Kidney (tissue), 14 donors: ENCODE measurements around the gene NFILZ. TPM values are rescaled to one million over a fixed set of nuclear protein-coding genes. Genes with fewer than 3 reads are reported as not detected.

ENCODE experiments used
- DNase-seq, 5 donors: peaks; one replicate each; pipeline ENCODE4 v3.0.0-alpha.2; 2013 to 2020
- FAIRE-seq: peaks from 2 replicates; lab custom pipeline; 2012; peaks lifted over from hg19 to GRCh38; lab: Jason Lieb, UNC
- H3K27ac ChIP-seq, 2 donors: one replicate each; pipeline ENCODE4 v1.7.0; 2013; ENCODE audit warnings: low read depth in 2 of 2, low read length in 2 of 2, inconsistent platforms in 1 of 2
- H3K27me3 ChIP-seq: one replicate; pipeline ENCODE4 v1.7.1; 2013; ENCODE audit warnings: low read length, inconsistent platforms; ENCODE audit not compliant: control insufficient read depth, insufficient read depth
- H3K36me3 ChIP-seq, 3 donors: one replicate each; pipeline versions ENCODE4 v1.7.0 to v1.7.1; 2013; ENCODE audit warnings: low read length in 3 of 3, control low read depth in 1 of 3, inconsistent platforms in 1 of 3; ENCODE audit not compliant: insufficient read depth in 3 of 3, control insufficient read depth in 2 of 3
- H3K4me1 ChIP-seq, 3 donors: one replicate each; pipeline versions ENCODE4 v1.7.0 to v1.7.1; 2013; ENCODE audit warnings: low read length in 3 of 3, inconsistent platforms in 1 of 3, low read depth in 1 of 3; ENCODE audit not compliant: control insufficient read depth in 2 of 3, insufficient read depth in 2 of 3
- H3K4me3 ChIP-seq, 3 donors: one replicate each; pipeline versions ENCODE4 v1.7.0 to v1.8.1; 2013; ENCODE audit warnings: low read length in 3 of 3, control low read depth in 1 of 3, inconsistent platforms in 1 of 3
- H3K9ac ChIP-seq, 3 donors: one replicate each; pipeline versions ENCODE4 v1.7.0 to v1.7.1; 2013; ENCODE audit warnings: low read length in 3 of 3, control low read depth in 1 of 3, inconsistent platforms in 1 of 3
- H3K9me3 ChIP-seq, 3 donors: one replicate each; pipeline versions ENCODE4 v1.7.0 to v1.7.1; 2013; ENCODE audit warnings: low read length in 3 of 3, control low read depth in 1 of 3, inconsistent platforms in 1 of 3; ENCODE audit not compliant: control insufficient read depth in 2 of 3, insufficient read depth in 1 of 3
- intact Hi-C: fragments of 100-400 bp; cut with DNase I; formaldehyde crosslinking; loops from one replicate; pipeline ENCODE4 v1.11.1; 2022
- polyA plus RNA-seq: library from polyadenylated mRNA; stranded (reverse); fragments of 350-450 nt; fragmentation: Illumina TruSeq; extraction: RNeasy Lipid Tissue Mini Kit (QIAGEN cat#74804); gene quantifications from one replicate; pipeline ENCODE4 v1.2.3, GENCODE V29; 2014; ENCODE audit warnings: low read depth, low replicate concordance; ENCODE audit not compliant: insufficient read depth
- total RNA-seq: library from RNA; stranded (reverse); fragmentation: NEBNext Ultra II Directional; extraction: Animal tissue kit (Norgen Biotek cat#: 25700); gene quantifications from one replicate; pipeline ENCODE4 v1.2.1, GENCODE V29; 2021
- TF ChIP-seq, protein P1 (sequence below): IDR thresholded peaks from 3 replicates; pipeline ENCODE4 v1.5.1; 2012; ENCODE audit warnings: mild to moderate bottlenecking, moderate library complexity, borderline replicate concordance; ENCODE audit not compliant: insufficient read depth; ENCODE audit errors: extremely low read depth
- donor health status: control.
- donor health status: control.
- donor health status: control.
- donor health status: control.
- donor health status: control.
- donor health status: DM: yes; HTN: yes; CAD: no.
- donor health status: Normal renal cell carcinoma (clear cell type).

NFILZ gene
- total and polyA plus RNA-seq, 2 donors from 2014 or later = not detected

DNA sequence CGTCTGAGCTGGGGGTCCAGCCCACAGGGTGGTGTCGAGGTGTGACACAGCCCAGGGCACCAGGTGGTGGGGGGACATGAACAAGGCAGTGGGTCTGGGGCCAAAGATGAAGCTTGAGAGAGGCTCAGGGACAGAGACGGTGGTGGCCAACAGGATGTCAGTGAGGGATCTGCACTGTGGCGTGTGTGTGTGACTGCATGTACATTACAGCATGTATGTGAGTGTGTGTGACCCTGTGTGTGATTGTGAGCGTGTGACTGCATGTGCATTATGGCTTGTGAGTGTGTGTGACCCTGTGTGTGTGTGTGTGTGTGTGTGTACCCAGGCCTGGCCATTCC lies 21.5 kb upstream of the NFILZ start:
- peaks cover 0 to 11% (median 2%) of the 10 kb centered on the region in 3 donors for H3K4me1 ChIP-seq
- H3K4me3 ChIP-seq = peak overlapping the region; percentile 56 to 88 (median 87)
- H3K36me3 ChIP-seq = peaks cover 0 to 4% (median 0%) of the 10 kb centered on the region in 3 donors
- DNase-seq (peak in 1 of 5 donors; percentile 60), FAIRE-seq (no peak)
- H3K27ac ChIP-seq = peak overlapping the region in 1 of 2 donors; percentile 32
- H3K9ac ChIP-seq = peak overlapping the region in 1 of 3 donors; percentile 82
- TF ChIP-seq, protein P1, sequence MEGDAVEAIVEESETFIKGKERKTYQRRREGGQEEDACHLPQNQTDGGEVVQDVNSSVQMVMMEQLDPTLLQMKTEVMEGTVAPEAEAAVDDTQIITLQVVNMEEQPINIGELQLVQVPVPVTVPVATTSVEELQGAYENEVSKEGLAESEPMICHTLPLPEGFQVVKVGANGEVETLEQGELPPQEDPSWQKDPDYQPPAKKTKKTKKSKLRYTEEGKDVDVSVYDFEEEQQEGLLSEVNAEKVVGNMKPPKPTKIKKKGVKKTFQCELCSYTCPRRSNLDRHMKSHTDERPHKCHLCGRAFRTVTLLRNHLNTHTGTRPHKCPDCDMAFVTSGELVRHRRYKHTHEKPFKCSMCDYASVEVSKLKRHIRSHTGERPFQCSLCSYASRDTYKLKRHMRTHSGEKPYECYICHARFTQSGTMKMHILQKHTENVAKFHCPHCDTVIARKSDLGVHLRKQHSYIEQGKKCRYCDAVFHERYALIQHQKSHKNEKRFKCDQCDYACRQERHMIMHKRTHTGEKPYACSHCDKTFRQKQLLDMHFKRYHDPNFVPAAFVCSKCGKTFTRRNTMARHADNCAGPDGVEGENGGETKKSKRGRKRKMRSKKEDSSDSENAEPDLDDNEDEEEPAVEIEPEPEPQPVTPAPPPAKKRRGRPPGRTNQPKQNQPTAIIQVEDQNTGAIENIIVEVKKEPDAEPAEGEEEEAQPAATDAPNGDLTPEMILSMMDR = no peak
- H3K27me3 ChIP-seq = no peaks in the 10 kb centered on the region
- intact Hi-C loops = no loop called here
- no peaks in the 10 kb centered on the region for H3K9me3 ChIP-seq

DNA sequence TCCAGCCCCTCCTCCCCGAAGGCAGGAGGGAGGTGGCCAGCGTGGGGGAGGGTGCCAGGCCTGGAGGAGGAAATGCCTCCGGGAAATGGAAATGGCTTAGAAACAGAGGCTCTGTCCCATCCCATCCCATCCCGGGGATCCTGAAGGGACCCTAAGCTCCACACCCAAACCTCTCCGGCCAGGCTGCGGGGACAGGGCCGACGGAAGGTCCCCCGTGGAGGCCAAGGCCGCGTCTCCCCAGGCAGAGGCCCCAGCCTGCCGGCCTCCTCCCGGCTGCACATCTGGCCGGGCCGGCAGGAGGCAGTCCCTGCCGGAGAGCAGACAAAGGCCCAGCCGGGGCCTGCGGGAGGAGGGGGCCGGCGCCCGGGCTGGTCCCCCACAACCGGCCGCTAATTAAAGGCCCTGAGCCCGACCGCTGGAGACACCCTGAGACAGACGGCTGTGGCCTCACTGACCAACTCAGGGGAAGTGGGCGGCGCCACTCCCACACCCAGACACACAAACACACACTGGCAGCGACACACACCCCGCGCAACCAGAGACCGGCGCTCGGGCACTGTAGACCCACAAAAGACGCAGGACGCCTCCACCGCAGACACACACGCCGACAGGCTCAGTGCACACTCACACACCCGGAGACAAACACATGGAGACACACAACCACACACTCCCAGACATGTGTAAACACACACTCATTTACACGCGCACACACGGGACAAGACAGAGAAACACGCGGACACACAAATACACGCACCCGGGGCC lies 21.0 kb upstream of the NFILZ start:
- DNase-seq = peak; percentile 74 to 89 (median 83)
- Histone ChIP-seq H3K27ac (peak overlapping the region; percentile 1 to 32), H3K27me3 (no peaks in the 10 kb centered on the region), H3K9me3 (no peaks in the 10 kb centered on the region), H3K4me3 (peak overlapping the region; percentile 75 to 99 (median 87)), H3K9ac (peak overlapping the region; percentile 66 to 99 (median 68)), H3K36me3 (peaks cover 0 to 3% (median 0%) of the 10 kb centered on the region in 3 donors), H3K4me1 (peaks cover 0 to 11% (median 2%) of the 10 kb centered on the region in 3 donors)
- FAIRE-seq = no peak
- TF ChIP-seq, protein P1 = no peak
- intact Hi-C loops = no loop called here

DNA sequence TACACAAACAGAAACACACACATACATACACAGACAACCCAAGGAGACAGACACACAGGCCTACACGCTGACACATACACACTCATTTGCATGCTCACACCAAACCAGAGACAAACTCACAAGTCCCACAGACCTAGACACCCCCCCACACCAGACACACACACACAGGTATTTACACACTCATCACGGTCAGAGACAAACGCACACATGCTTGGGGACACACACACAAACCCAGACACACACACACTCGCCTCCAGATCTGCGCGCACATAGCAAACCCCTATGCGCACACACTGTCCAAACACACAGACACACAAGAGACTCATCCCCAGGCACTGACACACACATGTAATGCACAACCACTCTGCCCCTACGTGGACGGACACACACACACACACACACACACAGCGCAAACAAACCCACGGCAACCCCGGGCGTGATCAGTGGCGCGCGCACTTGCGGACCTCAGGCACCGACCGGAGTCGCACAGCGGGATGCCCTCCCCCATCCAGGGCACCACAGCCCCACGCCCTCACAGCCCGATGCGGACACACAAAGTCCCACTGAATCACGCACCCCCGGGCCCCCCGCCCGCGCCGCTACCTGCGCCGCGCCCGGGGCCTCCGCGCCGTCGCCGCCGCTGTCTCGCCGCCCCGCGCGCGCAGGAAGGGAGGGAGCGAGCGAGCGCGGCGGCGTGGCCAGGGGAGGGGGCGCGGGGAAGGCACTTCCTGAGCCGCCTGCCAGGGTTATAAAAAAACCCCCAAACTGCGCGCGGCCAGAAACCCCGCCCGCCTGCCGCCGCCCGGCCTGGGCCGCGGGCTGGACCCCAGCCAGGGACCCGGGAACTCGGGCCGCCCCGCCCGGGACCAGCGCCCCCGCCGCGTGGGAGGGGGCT lies 20.1 kb upstream of the NFILZ start, which contains the start of gene ADAMTS10:
Gene ADAMTS10, minus strand, starts transcription at position 675 of the 895 bp plus-strand sequence. CDS start 5,005 bp downstream, outside the sequence.
- no peak for FAIRE-seq
- Histone ChIP-seq H3K9me3 (no peaks in the 10 kb centered on the region), H3K4me1 (peaks cover 0 to 11% (median 2%) of the 10 kb centered on the region in 3 donors), H3K27ac (peak within 1 kb of the TSS; percentile 1 to 47), H3K27me3 (no peaks in the 10 kb centered on the region), H3K9ac (peak within 1 kb of the TSS; percentile 66 to 99 (median 68)), H3K36me3 (no peaks in the 10 kb centered on the region), H3K4me3 (peak within 1 kb of the TSS; percentile 75 to 99 (median 87))
- DNase-seq = peak; percentile 56 to 84 (median 83)
- intact Hi-C loops = no loop called here
- TF ChIP-seq, protein P1 = no peak
